ENCODE results near the gene KRTAP11-1.

Gene KRTAP11-1, protein sequence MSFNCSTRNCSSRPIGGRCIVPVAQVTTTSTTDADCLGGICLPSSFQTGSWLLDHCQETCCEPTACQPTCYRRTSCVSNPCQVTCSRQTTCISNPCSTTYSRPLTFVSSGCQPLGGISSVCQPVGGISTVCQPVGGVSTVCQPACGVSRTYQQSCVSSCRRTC

DNA sequence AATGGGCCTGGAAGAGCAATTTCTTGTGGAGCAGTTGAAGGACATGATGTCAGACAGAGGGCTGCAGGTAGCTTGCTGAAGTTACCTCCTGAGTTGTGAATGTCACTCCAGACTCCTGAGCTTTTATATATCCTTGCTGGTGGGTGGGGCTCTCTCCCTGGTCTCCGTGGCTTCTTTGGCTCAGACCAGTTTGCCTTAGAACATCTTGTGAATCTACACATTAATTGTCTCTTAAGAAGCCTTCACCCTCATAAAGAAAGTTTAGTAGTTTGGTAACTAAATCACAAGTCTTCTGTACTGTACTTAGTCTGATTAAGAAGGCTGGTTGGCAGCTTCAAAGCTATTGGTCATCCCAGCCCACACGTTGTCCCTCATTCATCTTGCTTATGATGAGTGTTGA lies at the start of gene KRTAP11-1:
Gene KRTAP11-1, minus strand, starts transcription at position 101 of the 400 bp plus-strand sequence. Its CDS starts 56 bp downstream, at position 45.
- DNase-seq: no peak

DNA sequence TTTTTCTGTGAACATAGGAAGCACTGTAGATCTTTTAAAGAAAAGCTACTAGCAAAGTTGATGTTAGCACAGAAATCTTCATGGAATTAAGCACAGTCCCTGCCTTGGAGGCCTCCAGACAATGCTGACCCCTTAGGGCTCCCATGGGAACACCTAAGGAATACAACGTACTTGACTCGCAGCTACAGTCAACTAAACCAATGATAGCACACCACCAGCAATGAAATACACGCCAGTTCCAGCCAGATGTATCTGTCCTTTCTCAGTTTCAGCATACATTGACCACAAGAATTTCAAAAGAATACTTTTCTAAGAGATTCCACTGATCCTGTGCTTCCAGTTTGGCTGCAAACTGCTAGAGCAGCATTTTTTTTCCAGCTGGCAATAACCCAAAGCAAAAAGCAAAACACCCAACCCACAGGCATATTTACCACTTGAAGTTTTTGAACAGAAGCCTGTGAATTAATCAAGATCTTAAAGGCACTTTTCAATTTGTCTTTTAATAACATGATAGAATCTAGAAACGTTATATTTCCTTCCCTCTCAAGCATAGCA lies 42.8 kb upstream of the KRTAP11-1 start:
- DNase-seq: no peak

DNA sequence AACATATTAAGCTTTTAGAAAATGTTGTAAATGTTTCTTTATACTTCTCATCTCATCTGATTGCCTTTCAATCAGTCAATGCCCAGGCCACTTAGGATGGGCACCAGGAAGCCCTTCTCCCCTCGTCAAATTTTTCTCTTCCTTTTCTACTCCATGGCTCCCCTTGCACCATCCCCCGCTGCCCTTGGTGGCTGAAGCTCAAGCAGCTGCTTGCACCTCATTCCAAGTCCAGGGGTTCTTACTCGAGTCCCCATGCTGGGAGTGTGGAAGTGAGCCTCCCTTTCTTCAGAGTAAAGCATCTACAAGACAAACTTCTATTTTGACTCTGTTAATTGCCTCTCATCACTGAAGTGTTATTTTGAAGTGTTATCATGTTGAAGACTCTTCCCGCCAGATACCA lies 39.7 kb upstream of the KRTAP11-1 start:
- no peak for DNase-seq

DNA sequence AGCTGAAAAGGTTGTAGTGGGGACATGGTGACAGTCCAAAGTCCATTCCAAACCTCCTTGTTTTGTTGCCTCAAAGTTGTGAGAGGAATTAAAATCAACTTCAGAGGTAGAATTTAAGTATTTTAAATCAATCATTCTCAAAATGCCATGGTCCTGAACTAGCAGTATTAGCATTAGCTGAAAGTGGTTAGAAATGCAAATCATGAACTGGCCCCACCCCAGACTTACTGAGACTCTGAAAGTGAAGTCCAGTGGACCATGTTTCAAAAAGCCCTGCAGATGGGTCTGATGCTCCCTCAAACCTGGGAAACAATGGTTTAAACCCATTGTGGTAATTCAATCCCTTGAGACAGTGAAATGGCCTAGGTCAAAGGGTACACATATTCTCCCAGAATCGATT lies 36.2 kb upstream of the KRTAP11-1 start:
- DNase-seq: no peak

DNA sequence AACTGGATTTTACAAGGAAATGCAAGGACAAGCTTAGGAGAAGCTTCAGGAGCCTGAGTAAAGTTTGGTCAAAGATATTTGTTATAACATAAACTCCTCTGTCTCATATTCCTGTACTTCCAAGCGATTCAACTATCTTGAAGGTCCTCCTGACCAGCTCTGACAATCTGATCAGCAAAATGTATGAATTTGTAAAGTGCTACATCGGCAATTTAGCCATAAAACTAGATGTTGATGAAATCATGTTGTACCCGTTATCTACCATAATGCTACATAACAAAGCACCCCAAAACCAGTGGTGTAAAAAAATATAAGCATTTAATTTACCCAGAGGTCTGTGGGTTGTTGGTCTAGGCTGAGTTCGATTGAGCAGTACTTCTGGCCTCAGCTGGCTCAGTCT lies 19.5 kb upstream of the KRTAP11-1 start:
- DNase-seq: no peak

DNA sequence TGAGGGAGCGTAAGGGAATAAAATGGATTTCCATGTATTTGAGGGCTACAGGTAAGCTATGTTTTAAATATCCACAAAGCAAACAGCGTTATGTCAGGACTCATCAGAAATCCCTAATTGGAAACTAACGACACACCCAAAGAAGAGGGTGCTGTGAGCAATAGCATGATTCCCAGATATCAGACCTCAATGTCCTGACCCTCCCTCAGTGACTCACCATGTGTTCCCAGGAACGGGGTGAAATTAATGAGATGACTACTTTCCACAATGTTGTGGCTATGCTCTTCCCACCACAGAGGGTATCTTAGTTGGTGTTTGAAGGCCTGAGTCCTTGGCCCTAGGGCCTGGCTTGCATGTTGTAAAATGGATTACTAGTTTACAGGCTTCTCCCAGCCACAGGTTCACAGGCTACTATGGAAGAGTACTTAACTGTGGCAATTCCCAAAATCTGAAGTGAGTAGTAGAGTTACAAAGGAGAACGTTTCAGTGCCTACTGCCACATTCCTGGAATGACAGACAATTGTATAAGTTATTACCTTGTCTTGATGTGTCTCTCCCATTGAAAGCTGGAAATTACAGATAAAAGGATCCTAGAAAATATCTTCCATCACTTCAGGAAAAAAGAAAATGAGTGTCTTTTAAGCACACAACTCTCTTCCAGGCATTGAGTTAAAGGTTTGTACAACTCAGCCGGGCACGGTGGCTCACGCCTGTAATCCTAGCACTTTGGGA lies 1.7 kb upstream of the KRTAP11-1 start:
- no peak for DNase-seq

DNA sequence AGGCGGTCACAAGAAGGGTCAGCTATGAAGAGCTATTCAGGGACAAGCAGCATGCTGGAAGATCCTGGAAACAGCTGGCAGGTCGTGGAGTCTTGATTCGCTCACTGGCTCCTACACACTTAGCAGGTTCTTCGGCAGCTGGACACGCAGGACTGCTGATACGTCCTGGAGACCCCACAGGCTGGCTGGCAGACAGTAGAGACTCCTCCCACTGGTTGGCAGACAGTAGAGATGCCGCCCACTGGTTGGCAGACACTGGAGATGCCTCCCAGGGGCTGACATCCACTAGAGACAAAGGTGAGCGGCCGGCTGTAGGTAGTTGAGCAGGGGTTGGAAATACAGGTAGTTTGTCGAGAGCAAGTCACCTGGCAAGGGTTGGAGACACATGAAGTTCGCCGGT lies 466 bp downstream of the KRTAP11-1 start:
- DNase-seq: no peak

DNA sequence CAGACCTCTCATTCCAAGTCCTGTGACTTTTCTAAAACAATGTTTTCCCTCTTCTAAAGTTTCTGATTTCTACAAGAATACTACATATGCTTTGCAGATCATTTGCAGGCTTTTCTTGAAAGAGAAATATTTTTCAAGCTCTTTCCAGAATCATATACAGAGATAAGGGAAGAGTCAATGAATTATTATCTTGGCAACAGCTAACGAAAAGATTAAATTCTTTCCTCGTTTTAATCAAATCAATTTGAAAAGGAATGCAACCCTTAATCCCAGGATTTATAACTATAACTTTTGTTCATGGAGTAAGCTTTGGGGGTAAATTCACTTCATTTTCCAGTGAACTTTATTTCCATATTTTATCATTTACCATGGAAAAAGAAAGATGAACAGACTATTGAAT lies 6.9 kb downstream of the KRTAP11-1 start:
- no peak for DNase-seq

DNA sequence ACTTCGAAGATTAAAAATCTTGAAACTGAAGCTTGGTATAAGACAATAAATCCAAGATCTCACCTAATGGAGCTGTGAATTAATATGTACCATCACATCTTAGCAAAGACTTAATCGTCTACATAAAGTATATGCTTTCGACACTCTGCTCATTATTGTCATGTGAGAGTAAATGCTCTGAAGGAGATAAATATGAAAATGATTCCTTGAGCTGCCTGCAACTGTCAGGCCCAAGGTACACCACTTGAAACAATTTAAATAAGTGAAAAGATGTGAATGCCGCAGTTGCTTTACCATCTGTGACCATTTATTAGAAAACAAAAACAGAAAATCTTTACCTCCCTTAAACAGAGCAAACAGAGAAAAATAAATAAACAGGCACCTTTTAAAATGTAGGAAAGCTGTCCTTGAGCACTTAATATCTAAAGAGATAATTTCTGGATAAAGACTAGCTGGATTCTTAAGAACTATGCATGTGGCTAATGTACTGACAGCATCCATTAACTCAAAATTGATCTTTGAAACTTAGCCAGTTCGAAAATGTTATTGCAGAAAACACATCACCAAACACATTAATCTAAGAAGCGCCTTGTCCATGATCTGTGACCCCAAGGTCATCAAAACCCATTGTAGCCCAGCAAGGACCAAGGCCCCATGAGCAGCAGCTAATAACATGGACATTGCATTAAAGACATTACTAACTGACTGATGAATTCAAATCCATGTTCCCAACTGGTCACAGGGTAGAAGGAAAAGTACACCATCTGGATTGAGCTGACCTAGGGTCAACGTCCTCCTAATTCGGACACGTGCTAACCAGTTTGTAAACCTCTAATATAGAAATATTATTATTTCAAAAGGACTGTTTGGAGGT lies 33.5 kb downstream of the KRTAP11-1 start:
- DNase-seq: no peak

DNA sequence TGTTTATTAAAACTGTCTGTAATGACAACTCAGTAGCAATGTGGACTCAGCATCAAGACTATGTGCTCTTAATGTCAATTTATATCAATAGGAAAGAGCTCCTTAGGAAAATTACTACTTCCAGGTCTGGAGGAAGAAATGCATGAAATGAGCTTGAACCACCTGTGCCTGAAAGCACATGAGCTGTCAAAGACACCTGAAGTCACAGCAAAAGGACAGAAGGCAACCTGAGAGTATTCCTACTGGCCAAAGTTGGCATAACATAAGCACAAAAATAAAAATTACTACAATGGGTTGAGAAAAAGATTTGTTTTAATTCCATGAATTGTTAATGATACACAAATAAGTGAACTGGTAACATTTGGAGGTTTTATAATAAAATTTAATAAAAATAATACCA lies 38.4 kb downstream of the KRTAP11-1 start:
- no peak for DNase-seq

DNA sequence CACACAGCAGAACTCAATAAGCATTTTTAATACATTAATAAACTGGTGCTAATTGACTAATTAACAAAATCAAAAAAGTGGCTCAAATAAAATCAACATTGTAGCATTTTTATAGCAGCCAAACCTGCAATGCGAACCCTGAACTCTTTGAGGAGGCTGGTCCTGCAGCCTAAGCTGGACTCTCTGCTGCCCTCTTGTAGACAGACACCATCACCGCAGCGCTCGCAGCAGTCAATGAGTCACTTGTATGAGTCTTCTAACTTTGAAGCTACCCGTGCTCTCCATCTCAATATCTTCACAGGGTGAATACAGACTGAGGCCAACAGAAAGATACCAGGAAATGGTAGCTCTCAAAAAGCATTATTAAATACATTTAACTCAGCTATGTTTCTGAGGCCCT lies 42.1 kb downstream of the KRTAP11-1 start:
- DNase-seq: peak in 1 of 2 experiments; percentile 0

DNA sequence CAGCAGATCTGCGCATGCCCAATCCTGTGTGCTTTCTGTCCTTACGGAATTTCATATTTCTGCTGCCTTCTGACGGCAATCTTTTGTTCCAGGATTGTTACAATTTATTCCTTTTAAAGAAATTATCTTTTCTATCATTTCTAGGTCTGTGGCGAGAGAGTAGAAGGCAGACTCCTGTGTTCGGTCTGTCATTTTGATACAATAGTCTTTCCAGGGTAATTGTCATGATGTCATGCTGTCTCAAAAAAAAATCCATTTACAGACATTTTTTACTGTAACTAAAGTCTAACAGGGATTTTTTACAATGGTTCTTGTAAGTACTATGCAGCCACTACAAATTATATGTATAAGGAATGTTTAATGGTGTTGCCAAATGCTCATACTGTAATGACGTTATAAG lies 42.8 kb downstream of the KRTAP11-1 start:
- DNase-seq: no peak

DNA sequence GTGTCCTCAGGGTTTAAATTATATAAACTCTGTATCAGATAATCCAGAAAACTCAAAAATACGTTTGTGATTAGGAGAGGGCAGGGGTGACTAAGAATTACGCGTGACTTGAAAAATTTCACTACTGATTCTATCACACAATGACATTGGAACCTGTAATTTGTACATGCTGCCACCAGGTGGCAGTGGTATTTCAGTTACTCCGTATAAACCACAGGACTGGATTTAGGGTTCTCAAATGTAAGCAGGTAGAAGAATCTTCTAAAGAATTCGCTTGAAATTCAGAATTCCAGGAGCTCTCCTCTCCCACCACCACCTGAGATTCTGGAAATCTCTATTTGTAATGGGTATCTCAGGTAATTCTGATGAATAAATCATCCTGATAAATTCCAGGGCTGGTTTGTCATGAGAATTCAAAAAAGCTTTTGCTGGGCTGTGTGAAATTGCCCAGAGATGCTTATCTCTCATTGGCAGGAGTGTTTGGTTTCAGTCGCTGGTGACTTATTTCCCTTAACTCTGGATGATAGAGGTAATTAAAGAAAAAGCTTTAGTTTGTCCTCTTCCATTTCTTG lies 50.1 kb downstream of the KRTAP11-1 start:
- no peak for DNase-seq
